Activated B cell treated with CpG ODN at 0.5 μM for 24 hours (primary cell): Measurements from ENCODE around the gene DYNLRB1. TPM values are rescaled to one million over a fixed set of nuclear protein-coding genes. Genes with fewer than 3 reads are reported as not detected.

ENCODE experiments used
- ATAC-seq: fragments of 200-7000 bp; cut with Tn5 transposase; one replicate; pipeline ENCODE4 v1.10.0; 2021; ENCODE audit warnings: low read depth, mild to moderate bottlenecking, moderate library complexity
- CTCF ChIA-PET: fragments of 350-600 bp; sonication (Branson Sonifier 250); formaldehyde crosslinking; loops from one replicate; lab custom pipeline; 2021; ENCODE audit warnings: antibody characterized with exemption; lab: Charles Lee
- POLR2A ChIA-PET: fragments of 350-600 bp; sonication (Branson Sonifier 250); formaldehyde crosslinking; loops from one replicate; lab custom pipeline; 2021; ENCODE audit warnings: antibody characterized with exemption; lab: Charles Lee
- DNase-seq: peaks from one replicate; pipeline ENCODE4 v3.0.0; 2022
- H3K27ac Mint-ChIP-seq: one replicate; pipeline ENCODE4 v1.8.0; 2020; ENCODE audit warnings: mixed read lengths
- H3K27me3 Mint-ChIP-seq: one replicate; pipeline ENCODE4 v1.8.0; 2021; ENCODE audit warnings: mixed read lengths
- H3K36me3 Mint-ChIP-seq: one replicate; pipeline ENCODE4 v1.8.0; 2021; ENCODE audit warnings: low read depth, mixed read lengths
- H3K4me1 Mint-ChIP-seq: one replicate; pipeline ENCODE4 v1.8.0; 2021; ENCODE audit warnings: mixed read lengths
- H3K4me3 Mint-ChIP-seq: one replicate; pipeline ENCODE4 v1.8.0; 2020; ENCODE audit warnings: mild to moderate bottlenecking, mixed read lengths
- H3K9me3 Mint-ChIP-seq: one replicate; pipeline ENCODE4 v1.8.0; 2020; ENCODE audit warnings: mixed read lengths
- CTCF ChIP-seq: fragments of 200-600 bp; IDR thresholded peaks from one replicate; pipeline ENCODE4 v1.8.0; 2022; ENCODE audit warnings: antibody characterized with exemption, mild to moderate bottlenecking
- intact Hi-C: fragments of 100-400 bp; cut with micrococcal nuclease; formaldehyde crosslinking; loops from one replicate; pipeline ENCODE4 v1.15.1; 2024
- total RNA-seq: library from RNA; stranded (reverse); gene quantifications from 2 replicates; pipeline ENCODE4 v1.2.3, GENCODE V29; 2022

Gene DYNLRB1
- total RNA-seq, 1 donor from 2014 or later: 65.9 TPM

GRCh38 chr20:34586488-34587163 is 70.4 kb downstream of the DYNLRB1 start:
- ChIA-PET CTCF (no interaction called here), POLR2A (no interaction called here)
- Mint-ChIP-seq H3K36me3 (peaks cover 42% of the 10 kb centered on the region), H3K9me3 (no peaks in the 10 kb centered on the region), H3K27me3 (no peaks in the 10 kb centered on the region), H3K27ac (no peak overlapping the region), H3K4me3 (no peak overlapping the region), H3K4me1 (peaks cover 4% of the 10 kb centered on the region)
- ATAC-seq (no peak), DNase-seq (no peak)
- no peak for TF ChIP-seq CTCF
- intact Hi-C loops: no loop called here

Other genes with a start within 250 kb of the DYNLRB1 start
- gene AHCY, start 213.1 kb upstream of the DYNLRB1 start, total RNA-seq: 77.9 and 83.5 TPM in 2 replicates
- gene ITCH, start 153.1 kb upstream of the DYNLRB1 start, total RNA-seq: 62.6 and 66.3 TPM in 2 replicates
- gene MAP1LC3A, start 42.3 kb downstream of the DYNLRB1 start, total RNA-seq: 1.6 TPM in 2 replicates
- gene PIGU, start 160.7 kb downstream of the DYNLRB1 start, total RNA-seq: 14.7 and 15.3 TPM in 2 replicates
- gene TP53INP2, start 187.9 kb downstream of the DYNLRB1 start, total RNA-seq: 4.0 and 4.2 TPM in 2 replicates